ENCODE measurements around the gene SMARCE1.

The SMARCE1 gene

DNA sequence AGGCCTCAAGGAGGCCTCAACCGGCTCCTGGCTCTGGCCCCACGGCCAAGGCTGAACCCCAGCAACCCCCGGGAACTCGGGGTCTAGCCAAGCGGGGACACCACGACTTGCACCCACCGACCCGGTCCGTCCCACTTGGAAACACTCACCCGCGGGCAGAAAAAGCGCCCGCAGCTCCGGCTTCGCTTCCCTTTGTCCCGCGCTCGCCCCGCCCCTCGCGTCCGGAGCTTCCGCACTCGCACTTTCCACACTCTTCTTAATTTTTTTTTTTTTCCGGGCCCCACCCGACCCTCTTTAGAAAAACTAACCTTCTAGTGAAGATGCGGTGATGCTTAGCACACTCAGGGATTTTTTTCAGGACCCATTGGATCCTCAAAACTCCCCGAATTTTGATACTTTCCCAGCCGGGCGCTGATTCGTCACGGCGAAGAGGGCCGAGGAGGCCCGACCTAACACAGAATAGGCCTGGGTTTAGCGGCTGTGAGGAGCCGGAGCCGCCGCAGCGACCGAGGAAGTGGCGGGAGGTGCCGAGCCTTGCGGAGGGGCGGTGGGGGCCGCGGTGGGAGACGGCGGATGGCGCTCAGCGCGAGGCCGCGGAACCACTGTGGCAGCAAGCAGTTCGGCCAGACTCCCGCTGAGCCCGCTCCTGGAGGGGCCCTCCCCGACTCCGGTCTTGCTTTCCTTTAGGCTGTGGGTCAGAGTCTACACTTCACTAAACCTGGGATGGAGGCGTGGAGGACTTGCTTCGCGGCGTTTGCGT, at the start of gene SMARCE1:
SMARCE1 (minus strand) TSS at position 195 of the 760 bp plus-strand sequence. CDS start 2,016 bp downstream, outside the sequence.
- DNase-seq, result peak; percentile 76

DNA sequence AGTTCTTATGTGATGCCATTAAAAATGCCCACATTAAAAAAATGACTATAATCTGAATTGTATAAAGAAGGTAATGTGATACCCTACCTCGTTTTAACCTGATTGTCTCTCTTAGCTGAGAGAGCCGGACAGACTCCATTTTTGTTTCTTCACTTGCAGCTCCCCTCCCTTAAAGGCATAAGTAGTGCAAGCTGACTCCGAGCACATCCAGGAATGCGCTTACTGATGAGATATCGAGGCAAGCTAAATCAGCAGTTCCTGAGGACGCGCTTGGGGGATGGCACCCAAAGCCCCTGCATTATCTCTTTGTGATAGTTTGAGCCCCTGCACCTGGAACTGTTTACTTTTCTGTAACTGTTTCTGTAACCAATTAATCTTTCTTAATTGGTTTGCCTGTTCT, 49.7 kb upstream of the SMARCE1 start:
- no peak for DNase-seq

DNA sequence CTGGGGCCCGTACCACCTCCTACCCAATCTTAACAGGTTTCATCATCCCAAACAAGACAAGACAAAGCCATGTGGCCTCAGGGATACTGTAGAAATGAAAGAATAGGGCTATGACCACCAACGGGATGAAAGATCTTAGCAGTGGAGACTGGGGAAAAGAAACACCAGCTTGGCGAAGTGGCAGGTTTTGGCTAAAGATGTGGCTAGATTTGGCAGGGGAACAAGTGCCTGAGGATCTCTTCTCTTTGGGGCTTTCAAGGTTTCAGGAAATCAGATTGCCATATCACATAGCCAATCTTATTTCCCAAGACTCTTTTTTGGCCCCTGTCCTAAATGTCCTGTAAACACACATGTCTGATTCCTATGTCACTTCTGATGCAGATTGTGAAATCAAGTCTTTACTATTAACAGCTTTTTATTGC, 49.0 kb upstream of the SMARCE1 start:
- DNase-seq, result no peak

DNA sequence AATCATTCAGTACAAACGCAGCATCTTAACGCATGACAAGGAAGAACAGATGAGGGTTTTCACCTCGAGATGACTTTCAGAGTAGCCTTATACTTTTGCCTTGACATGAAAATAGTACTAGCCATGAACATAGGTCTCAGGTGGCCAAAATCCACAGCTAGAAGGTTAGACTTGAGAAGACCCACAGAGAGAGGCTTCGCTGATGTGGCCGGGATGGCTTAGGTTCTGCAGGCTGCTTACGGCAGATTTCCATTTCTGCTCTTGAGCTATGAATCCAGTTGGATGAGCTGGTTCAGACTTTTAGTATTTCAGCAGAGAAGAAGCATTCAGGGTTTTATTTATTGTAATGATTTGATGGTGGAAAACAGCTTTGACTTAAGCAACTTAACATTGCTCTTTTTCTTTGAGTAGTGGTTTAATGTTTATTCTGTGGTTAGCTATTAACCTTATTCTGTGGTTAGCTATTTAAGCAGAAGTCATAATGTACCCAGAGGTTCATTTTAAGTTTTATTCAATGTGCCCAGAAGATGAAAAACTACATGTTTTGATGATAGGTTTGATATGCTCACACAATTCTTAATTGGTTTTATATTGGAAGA, 48.4 kb upstream of the SMARCE1 start:
- no peak for DNase-seq

DNA sequence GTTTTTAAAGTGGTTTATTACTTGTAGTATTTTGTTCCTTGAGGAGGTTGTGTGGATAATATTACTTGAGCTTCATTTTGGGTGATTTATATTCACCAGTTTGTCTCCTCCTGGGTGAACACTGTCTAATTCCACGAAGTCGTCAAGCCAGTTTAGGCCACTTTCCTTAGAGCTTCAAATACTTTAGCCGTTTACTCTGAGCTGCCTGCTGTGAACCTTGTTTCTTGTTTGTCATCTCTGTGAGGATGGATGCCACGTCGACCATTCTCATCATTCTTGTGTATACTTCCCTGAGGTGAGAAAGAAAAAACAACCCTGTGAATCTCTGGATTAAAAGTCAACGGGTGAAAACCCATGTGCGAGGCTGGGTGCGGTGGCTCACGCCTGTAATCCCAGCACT, 47.0 kb upstream of the SMARCE1 start:
- no peak for DNase-seq

DNA sequence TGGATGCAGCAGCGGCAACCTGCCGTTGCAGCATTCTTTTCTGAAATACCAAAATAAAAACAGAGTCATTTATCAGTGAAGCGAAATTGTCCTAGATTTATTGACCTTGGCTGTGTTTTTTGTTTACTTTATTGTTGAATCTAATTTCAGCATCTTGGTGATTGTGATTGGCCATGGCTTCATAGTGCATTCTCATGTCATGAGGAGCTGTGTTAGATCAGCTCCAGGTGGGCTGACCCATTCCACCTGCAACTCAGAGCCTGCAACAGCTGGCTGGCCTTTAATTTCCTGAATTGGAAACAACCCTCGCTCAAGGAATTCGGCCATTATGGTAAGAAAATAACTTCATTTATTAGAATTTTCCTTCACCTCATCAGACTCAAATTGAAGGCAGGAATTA, 39.5 kb upstream of the SMARCE1 start:
- DNase-seq, result no peak

DNA sequence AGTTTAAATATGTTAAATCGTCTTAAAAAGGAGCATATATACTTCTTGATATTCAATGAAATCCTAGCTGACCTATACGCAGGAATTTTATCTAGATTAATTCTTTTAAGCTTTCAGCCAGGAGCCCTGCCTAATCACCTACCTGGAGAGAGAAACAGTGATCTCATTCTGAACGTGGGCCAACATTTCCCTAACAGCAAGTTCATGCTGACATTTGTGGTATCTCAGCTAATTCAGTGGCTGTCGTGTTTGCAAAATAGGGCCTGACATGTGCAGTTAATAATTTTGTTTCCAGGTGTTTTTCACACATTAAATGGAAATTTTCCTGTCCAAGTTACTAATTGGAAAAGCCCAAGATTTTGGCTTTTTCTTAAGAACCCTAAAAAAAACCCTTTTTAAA, 38.6 kb upstream of the SMARCE1 start:
- no peak for DNase-seq

DNA sequence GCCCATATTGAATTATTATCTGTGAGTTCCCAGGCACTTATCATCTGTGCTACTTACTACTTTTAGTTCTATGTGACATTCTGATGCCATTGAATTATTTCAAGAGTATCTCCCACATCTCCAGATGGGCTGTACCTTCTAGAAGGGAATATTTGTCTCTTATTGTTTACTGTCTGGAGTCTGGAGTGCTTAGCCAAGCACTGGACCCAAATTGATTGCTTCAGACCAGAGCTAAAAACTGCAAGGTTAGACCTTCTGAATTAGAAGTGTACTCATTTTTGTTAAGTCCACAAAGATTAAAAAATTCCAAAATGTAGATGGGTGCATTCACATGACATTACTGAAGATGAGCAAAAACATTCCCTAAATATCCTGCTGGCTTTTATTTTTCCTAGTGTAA, 33.4 kb upstream of the SMARCE1 start:
- DNase-seq, result no peak

DNA sequence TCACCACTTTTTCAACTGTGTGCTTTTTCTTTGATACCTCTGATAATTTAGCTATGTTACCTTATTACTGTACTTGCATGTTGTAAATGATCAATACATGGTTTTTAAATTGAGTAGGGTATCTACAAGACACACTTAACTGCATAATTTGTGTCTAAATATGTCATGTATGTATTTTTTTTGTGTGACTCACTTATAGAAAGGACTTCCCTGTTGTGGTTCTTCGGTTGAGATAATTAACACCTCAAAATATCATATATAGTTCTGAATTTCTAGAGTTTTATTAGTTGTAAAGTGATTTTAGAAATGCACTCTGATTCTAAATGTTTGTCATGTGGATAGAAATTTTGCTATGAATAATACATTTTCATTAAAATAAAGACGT, 31.9 kb upstream of the SMARCE1 start:
- DNase-seq, result no peak

DNA sequence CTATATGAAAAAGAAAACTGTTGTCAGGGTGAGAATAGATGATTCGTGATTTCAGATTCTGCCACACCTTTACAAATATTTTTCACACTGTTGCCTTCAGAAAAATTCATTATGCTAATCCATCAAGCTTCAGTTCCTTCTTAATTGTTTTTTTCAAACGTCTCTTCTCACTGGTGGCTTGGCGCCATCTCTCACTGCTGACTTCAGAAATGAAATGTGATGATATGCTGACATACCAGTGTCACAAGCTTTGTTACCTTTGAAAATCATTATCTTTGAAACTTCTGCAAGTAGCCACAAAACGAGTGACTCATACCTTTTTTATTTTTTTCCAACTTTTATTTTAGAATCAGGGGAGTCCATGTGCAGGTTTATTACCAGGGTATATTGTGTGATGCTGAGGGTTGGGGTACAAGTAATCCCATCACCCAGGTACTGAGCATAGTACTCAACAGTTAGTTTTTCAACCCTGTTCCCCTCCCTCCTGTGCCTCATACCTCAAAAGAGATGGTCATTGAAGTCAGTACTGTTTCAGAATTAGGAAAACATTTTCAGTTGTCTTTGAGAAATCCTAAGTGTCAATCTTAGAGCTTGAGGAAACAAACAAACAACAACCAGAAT, 31.4 kb upstream of the SMARCE1 start:
- no peak for DNase-seq

DNA sequence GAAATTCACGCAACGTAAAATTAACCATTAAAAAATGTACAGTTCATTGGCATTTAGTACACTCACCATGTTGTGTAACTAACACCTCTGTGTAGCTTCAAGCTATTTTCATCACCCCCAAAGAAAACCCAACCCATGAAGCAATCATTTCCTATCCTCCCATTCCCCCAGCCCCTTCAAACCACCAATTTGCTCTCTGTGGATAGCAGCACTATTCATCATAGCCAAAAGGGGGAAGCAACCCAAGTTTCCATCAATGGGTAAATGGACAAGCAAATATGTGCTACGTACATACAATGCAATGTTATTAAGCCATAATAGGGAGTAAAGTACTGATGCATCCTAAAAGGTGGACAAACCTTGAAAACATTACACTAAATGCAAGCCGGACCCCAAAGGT, 28.3 kb upstream of the SMARCE1 start:
- DNase-seq, result no peak

DNA sequence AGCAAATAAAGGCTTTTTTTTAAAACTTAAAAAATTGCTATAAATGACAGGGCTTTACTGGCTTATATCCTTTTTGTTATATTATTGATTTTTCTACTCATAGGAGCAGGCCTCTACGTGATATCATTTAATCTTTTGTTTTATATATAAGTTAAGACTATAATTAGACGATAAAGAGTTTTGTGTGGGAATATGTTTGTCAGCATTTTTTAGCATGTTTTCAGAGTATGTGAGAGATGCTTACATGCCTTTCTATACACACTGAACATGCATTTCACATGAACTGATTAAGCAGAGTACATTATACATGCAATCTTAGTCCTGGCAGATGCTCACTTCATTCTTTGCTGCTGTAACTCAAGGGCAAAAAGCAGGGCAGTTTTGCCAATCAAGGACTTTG, 25.0 kb upstream of the SMARCE1 start:
- DNase-seq, result no peak

DNA sequence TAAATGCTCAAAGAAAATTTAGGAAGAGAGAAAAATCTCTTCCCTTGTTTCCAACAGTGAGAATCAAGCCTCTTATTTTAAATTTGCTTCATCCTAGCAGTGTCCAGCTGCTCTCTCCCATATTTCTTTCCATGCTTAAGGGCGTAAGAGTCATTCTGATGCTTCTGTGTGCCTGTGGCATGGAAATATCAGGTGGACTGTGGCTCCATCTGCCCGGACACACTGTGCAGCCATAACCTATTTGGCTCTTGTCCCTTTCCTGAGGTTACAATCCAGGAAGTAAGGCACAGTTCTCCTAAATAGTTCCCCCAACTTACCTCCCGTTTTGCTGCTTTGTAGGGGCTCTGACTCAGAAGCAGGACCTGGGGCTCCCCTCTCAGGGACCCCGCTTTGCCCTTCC, 23.7 kb upstream of the SMARCE1 start:
- DNase-seq, result no peak

DNA sequence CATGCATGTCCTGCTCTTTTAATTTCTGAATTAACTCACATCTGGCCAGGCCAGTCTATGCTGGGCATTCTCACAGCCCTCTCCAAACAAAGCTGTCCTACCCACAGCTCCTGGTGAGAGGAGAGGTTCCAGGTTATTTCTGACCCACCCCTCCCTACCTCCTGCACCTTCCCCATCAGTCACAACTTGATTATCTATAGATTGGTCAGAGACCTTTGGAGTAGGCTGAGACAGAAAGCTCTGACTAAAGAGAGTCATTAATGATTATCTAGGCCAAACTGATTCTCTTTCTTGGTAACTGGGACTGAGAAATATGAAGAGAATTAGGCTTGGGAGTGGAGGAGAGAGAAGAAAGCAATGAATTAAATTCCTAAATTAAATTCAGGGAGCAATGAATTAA, 18.7 kb upstream of the SMARCE1 start:
- no peak for DNase-seq

DNA sequence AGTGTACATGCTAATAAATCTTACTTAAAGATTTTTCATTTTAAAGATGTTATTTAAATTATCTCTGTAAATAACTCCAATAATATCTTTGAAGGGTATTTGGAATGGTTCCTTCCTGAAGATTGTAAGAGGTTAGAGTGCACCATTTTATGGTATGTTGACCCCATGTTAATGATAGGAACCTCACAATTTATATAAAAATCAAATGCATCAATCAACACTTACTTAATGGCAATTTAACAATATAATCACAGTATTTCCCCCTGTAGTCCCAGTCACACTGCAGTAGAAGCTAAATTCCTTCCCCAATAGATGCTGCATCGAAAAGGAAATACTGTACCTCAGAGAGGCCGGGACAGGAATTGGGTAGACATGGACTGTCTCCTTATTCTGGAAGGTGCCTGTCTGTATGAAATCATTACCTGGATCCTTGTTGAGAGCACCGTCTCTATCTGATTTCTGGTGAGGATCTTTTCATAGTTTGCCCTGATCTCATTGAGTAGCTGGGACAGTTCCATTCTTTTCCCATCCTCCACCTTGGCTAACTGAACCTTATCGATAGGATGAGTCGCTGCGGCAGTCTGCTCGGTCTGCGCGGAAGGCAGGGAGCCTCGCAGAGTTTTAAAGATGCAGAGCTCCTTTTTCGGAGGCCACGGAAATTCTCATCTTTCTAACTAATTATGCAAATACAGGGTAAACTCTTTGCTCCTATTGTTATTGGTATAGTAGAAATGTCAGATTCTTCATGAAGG, 17.1 kb upstream of the SMARCE1 start, which contains the start of gene KRT222:
KRT222 (minus strand) TSS at position 596 of the 752 bp plus-strand sequence; CDS start at position 518, 78 bp downstream.
- DNase-seq, result no peak

DNA sequence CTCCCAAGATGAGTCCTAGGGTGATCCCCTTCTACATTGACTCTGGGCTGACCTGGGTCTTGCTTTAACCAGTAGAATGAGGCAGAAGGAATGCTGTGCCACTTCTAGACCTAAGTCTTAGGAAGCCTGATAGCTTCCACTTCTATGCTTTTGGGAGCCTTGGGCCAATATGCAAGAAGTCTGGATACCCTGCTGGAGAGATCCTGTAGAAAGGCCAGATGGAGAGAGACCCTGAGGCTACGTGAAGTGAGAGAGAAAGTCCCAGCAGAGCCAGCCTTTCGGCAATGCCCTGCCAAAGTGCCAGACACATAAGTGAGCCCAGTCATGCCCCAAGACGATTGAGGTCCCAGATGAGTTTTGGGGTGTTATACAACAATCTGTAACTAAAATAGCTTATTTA, 15.6 kb upstream of the SMARCE1 start:
- no peak for DNase-seq

DNA sequence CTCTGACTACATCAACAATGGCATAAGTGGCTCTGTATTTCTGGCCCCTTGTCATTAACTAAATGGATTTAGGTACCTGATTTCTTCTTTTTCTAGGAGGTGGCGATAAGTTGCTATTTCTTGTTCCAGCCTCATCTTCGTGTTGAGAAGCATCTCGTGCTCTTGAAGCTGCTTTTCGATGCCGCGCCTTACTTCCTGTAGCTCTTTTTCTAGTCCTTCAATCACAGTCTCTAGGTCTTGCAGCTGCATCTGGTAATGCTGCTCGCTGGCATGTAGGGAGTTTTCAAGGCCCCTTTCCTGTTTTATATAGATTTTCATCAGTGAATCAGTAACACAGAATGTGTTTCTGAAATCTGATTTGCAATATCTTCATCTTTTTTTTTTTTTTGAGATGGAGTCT, 12.3 kb upstream of the SMARCE1 start:
- no peak for DNase-seq

DNA sequence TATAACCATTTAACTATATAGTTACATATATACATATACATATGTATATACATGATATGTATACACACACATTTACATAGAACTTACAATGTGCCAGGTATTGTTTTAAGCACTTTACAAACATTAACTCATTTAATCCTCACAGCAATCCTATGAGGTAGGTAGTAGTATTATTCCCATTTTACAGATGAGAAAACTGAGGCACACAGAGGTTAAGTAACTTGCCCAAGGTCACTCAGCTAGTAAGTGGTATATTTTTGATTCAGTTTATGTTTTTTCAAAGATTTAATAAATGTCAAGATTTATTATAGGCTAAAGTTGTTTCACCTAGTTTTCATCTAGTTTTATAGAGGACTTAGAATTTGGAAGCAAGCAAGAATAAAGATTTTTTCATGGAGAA, 10.8 kb upstream of the SMARCE1 start:
- DNase-seq, result no peak

DNA sequence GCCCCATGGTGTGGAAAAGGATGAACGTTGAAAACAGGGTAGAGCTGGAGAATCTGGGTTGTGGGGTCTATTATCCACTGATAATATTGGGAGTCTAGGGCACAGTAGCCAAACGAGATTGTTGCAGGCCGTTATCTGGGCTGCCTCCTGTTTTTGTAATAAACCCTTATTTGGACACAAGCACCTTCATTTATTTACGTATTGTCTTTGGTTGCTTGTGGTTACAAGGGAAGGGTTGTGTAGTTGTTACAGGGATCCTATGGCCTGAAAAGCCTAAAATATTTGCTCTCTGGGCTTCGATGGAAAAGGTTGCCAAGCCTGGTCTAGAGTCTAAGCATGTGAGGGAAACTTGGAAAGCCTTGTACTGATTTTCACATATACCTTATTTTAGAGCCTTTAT, 4.3 kb upstream of the SMARCE1 start:
- no peak for DNase-seq

DNA sequence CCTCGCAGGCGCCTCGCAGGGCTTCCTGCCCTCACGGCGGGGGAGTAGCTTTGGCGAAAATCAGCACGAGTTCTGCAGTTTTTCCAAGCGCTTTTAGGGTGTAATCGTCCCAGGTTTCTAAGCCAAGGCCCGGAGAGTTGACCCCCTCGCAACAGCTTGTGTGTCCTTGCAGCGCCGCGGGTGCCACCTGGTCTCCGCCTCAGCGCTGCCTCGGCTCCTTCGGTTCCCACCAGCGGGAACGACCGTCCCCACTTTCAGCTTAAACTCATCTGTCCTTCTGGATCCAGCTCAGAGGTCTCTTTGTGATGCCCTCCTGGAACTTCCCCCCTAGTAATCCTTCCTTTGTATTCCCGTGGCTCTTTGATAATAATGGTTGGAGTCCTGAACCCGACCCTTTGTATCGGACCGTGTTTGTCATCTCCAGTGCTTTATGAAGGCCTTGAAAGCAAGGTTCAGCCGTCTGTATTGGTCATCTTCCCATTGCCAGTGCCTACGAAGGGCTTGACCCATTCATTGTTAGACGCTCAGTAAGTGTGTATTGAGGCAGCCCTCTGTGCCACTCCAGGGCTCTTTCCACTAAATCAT, 858 bp upstream of the SMARCE1 start:
- DNase-seq, result no peak

DNA sequence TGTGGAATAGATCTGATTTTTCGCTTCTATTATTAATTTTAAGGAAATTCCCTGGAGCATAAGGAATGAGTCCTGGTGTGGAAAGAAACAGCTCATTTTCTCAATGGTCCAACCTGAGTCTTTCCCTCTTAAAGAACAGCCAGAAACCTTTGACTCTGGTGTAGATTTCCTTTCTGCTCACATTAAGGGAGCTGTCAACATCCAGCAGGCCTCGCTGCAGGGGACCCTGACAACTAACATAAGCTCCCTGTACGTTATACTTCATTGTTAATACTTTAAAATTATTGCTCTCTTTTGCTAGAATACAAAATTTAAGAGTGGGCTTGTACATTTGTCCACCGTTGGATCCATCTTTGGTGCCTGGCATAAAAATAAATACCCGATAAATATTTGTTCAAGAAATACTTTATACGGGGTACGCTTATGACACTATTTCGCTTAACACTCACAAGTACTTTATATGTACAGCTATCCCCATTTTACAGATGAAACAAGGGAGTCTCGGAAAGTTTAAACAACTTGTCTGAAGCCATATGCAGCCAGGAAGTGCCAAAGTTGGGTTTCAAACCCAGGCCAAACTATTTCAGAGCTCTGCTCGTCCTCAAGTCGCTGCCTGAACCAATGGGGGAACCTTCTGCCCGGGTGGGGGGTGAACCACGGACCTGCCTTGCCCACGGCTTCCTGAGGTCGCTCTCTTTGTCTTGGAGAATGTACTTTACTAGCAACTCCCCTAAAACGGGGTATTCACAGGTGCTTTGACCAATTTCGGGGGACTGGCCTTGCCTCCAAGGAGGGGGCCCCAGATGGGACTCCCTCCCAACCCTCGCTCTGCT, 611 bp downstream of the SMARCE1 start:
- DNase-seq, result peak; percentile 58

DNA sequence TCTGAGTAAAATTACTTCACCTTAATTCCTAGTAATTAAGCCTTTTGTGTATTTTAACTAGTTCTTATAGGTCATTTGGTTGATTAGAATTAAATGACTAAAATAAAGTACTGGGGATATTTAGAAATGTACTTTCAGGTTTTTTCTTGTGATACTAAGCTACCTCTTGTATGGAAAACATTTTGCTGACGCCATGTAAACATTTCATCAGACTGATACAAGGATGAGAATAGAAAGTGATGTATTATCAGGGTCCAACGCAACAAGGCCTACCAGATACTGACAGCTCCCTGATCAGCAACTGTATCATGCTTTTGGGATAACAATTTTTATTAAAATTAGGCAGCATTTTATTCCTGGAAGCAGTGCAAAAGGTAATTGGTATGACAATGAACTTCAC, 1.7 kb downstream of the SMARCE1 start:
- no peak for DNase-seq
